ENCODE results near the gene DNMT3A. TPM values are rescaled to one million over a fixed set of nuclear protein-coding genes. Genes with fewer than 3 reads are reported as not detected.

Gene DNMT3A
- total RNA-seq, 1 donor, result 11.7 TPM

DNA sequence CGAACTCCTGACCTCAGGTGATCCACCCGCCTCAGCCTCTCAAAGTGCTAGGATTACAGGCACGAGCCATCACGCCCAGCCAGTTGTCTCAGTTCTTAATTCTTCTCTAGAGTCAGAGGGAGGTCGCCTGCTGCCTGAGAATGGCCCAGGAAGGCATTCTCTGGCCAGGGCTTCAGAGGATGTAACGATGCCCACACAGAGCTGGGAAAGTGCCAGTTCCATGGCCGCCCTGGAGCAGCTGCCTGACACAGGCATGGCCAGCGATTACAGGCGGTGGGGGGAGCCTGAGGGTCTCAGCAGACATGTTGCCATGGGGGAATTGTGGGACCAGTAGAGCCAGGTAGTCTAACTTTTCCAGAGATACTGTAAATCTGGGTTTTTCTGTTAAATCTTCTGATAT is 25.6 kb upstream of the DNMT3A start:
- TF ChIP-seq, protein P1, sequence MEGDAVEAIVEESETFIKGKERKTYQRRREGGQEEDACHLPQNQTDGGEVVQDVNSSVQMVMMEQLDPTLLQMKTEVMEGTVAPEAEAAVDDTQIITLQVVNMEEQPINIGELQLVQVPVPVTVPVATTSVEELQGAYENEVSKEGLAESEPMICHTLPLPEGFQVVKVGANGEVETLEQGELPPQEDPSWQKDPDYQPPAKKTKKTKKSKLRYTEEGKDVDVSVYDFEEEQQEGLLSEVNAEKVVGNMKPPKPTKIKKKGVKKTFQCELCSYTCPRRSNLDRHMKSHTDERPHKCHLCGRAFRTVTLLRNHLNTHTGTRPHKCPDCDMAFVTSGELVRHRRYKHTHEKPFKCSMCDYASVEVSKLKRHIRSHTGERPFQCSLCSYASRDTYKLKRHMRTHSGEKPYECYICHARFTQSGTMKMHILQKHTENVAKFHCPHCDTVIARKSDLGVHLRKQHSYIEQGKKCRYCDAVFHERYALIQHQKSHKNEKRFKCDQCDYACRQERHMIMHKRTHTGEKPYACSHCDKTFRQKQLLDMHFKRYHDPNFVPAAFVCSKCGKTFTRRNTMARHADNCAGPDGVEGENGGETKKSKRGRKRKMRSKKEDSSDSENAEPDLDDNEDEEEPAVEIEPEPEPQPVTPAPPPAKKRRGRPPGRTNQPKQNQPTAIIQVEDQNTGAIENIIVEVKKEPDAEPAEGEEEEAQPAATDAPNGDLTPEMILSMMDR (IDR thresholded peaks at IDR 0.05; ENCODE audit: insufficient read depth, low read depth, low read length), result no peak
- DNase-seq (ENCODE audit: low read depth), result no peak
- H3K4me3 ChIP-seq (ENCODE audit: low read depth, low read length), result no peak overlapping the region

DNA sequence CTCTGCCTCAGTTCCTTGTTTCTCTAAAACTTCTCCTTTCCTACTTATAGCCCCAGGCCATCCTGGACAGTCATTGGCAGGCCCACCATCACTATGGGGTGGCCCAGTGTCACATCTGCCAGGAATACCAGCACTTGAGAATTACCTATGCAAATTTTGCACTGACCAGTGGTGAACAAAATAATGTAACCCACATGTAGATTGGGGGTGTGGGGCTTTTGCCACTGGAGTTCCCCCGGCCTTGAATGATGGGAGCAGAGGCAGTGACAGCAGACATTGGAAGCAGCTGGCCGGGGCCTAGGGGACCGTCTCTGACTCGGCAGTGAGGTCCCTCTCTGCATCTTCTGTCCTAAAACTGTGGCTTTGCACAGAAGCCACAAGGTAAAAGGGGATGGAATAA is 24.9 kb upstream of the DNMT3A start:
- no peak overlapping the region for H3K4me3 ChIP-seq (ENCODE audit: low read depth, low read length)
- TF ChIP-seq, protein P1 (IDR thresholded peaks at IDR 0.05; ENCODE audit: insufficient read depth, low read depth, low read length), result no peak
- no peak for DNase-seq (ENCODE audit: low read depth)

DNA sequence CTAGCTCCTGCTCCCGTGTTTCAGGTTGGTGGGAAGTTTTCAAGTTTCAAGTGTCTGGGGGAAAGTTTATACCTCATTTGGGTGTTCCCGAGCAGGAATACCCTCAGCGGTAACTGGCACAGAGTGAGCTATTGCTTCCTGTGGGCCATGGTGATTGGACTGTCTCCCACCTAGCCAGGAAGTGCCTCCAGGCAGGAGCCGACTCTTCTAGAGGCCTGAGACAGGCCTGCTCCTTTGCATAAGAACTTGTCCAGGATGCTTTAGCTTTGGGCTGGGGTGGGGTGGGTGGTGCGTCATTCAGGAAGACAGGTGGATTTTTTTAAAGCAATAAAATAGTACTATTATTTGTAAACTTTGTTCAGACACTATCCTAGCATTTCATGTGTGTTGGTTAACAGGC is 23.5 kb upstream of the DNMT3A start:
- H3K4me3 ChIP-seq (ENCODE audit: low read depth, low read length), result no peak overlapping the region
- no peak for DNase-seq (ENCODE audit: low read depth)
- TF ChIP-seq, protein P1 (IDR thresholded peaks at IDR 0.05; ENCODE audit: insufficient read depth, low read depth, low read length), result no peak

DNA sequence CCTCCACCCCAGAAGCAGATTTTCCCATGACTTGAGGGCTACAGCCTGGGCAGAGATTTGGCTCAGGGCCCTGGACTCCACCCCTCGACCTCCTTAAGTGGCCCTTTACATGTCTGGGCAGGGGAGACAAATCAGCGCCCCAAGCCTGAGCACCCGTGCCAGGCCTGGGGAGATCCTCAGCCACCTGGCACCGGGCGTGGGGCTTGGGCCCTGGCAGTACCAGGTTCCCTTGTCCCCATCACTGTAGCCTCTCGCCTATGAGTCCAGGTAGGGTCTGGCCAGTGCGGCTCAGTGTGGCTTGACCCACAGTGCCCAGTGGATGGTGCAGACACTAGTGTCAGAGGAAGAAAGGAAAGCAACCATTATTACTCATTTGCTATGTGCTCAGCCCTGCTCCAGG is 22.0 kb upstream of the DNMT3A start:
- DNase-seq (ENCODE audit: low read depth), result no peak
- no peak overlapping the region for H3K4me3 ChIP-seq (ENCODE audit: low read depth, low read length)
- TF ChIP-seq, protein P1 (IDR thresholded peaks at IDR 0.05; ENCODE audit: insufficient read depth, low read depth, low read length), result no peak

DNA sequence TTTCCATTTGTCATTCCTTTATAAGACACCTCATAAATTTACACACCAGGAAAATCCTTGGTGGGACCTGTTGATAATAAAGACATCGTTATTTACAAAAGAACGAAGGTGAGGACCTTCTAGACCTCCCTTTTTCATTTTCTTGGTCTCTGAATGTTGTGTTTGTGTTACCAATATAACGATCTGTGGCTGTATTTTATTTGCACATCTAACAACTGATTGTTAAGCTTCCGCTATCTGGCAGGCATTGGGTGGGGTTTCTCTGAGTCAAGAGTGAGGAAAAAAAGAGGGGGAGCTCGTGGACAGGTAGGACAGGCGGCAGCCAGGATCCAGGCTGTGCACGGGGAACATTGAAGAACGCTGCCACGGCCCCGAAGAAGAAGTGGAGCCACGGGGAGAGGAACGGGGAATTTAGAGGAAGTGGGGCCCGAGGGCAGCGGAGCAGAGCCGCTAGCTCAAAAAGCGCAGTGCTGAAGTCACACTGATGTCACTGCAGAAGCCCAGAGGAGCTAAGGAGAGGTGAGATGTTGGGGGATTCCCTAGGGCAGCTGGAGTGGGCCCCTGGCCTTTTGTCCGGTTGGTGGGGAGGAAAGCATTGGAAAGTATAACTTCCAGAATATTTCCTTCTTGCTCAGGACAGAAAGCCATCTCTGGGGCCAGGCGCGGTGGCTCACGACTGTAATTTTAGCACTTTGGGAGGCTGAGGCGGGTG is 20.9 kb upstream of the DNMT3A start:
- no peak for DNase-seq (ENCODE audit: low read depth)
- peak overlapping the region; percentile 49 for H3K4me3 ChIP-seq (ENCODE audit: low read depth, low read length)
- TF ChIP-seq, protein P1 (IDR thresholded peaks at IDR 0.05; ENCODE audit: insufficient read depth, low read depth, low read length), result no peak

DNA sequence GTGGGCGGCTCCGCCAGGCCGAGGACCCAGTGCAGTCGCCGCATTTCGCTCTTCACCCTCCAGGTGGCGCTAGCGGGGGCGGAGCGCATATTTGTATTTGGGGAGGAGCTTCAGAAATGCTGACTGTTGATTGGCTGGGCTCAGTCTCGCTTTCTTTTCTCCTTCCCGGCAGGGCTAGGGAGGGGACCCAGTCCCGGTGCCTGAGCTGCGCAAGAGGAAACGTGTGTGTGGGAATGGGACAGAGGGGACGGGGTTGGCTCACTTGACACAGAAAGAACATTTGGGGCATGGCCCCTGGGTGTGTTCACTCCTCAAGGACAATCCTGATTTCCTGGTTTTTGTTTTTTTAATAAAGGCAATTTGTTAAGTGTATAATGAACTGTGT is 20.3 kb upstream of the DNMT3A start:
- H3K4me3 ChIP-seq (ENCODE audit: low read depth, low read length), result peak overlapping the region; percentile 49
- peak; percentile 93 for DNase-seq (ENCODE audit: low read depth)
- TF ChIP-seq, protein P1 (IDR thresholded peaks at IDR 0.05; ENCODE audit: insufficient read depth, low read depth, low read length), result peak; percentile 93

All from fibroblast of villous mesenchyme (primary cell).